Vein endothelial cell (primary cell): ENCODE data around the gene MADD. TPM values are rescaled to one million over a fixed set of nuclear protein-coding genes. Genes with fewer than 3 reads are reported as not detected.

Experiments used
- total RNA-seq: library from RNA; depleted of rRNA; stranded (reverse); fragments of >200 nt; gene quantifications from 2 replicates; pipeline ENCODE4 v1.2.3, GENCODE V29; 2012

Gene MADD
- total RNA-seq = 22.8 and 26.8 TPM in 2 replicates

GRCh38 chr11:47269829-47270305, at the start of gene MADD:
Gene MADD (plus strand): TSS chr11:47270133.

GRCh38 chr11:47248664-47249377, 21.1 kb upstream of the MADD start, which contains the start of gene ACP2:
Gene ACP2 (minus strand): TSS chr11:47248814. CDS start chr11:47248789, 25 bp downstream.

GRCh38 chr11:47257517-47258316, 12.2 kb upstream of the MADD start, which contains the start of gene NR1H3:
Gene NR1H3 (plus strand): TSS chr11:47257996. CDS start chr11:47259217, 1,221 bp downstream.

GRCh38 chr11:47352556-47352955, 82.6 kb downstream of the MADD start, which contains the start of gene MYBPC3:
Gene MYBPC3 (minus strand): TSS chr11:47352702. CDS start chr11:47352647, 55 bp downstream.

GRCh38 chr11:47378010-47378835, 108.3 kb downstream of the MADD start, which contains the start of gene SPI1:
Gene SPI1 (minus strand): TSS chr11:47378547. CDS start chr11:47378353, 194 bp downstream.

Other genes starting within 250 kb of the MADD start
- 127 and 189 TPM in 2 replicates for gene ARFGAP2, start 93.3 kb upstream of the MADD start, total RNA-seq
- 11.2 and 26.1 TPM in 2 replicates for gene PACSIN3, start 83.7 kb upstream of the MADD start, total RNA-seq
- gene DDB2, start 55.2 kb upstream of the MADD start, total RNA-seq = 76.8 and 88.3 TPM in 2 replicates
- 34.6 and 43.1 TPM in 2 replicates for gene ACP2, start 21.3 kb upstream of the MADD start, total RNA-seq
- gene NR1H3, start 12.1 kb upstream of the MADD start, total RNA-seq = 3.7 and 7.8 TPM in 2 replicates
- gene MYBPC3, start 82.6 kb downstream of the MADD start, total RNA-seq = not detected in 2 replicates
- gene SPI1, start 108.4 kb downstream of the MADD start, total RNA-seq = under 0.01 TPM in 1 of 2 replicates, not detected in the other
- 63.6 and 80.4 TPM in 2 replicates for gene SLC39A13, start 138.5 kb downstream of the MADD start, total RNA-seq
- 160 and 189 TPM in 2 replicates for gene PSMC3, start 156.3 kb downstream of the MADD start, total RNA-seq
- 0.29 and 0.33 TPM in 2 replicates for gene RAPSN, start 179.0 kb downstream of the MADD start, total RNA-seq